SK-N-SH treated with all-trans-retinoic acid at 6 μM for 48 hours (cell line): Measurements from ENCODE around the gene FBXW12.

Experiments
- ATAC-seq: fragments of 200-7000 bp; cut with Tn5 transposase; 3 replicates; pipeline ENCODE4 v1.9.1; 2020; ENCODE audit warnings: mild to moderate bottlenecking, moderate library complexity
- ARNTL ChIP-seq: fragments of 450-650 bp; formaldehyde crosslinking; IDR thresholded peaks from 2 replicates; pipeline ENCODE4 v1.5.0; 2020; ENCODE audit warnings: low read depth, mild to moderate bottlenecking, moderate library complexity, borderline replicate concordance
- BACH2 ChIP-seq: fragments of 250-450 bp; sonication (Bioruptor Pico); IDR thresholded peaks from 2 replicates; pipeline ENCODE4 v1.9.0; 2021; ENCODE audit warnings: mild to moderate bottlenecking, borderline replicate concordance
- CREB5 ChIP-seq: fragments of 250-450 bp; sonication (Bioruptor Pico); IDR thresholded peaks from 2 replicates; pipeline ENCODE4 v1.5.1; 2020; ENCODE audit warnings: low read depth, mild to moderate bottlenecking, moderate library complexity
- CSDC2 ChIP-seq: fragments of 250-450 bp; sonication (Bioruptor Pico); IDR thresholded peaks from 2 replicates; pipeline ENCODE4 v1.5.0; 2020; ENCODE audit warnings: mild to moderate bottlenecking, moderate library complexity
- ESRRG ChIP-seq: fragments of 250-450 bp; sonication (Bioruptor Pico); IDR thresholded peaks from 2 replicates; pipeline ENCODE4 v1.6.1; 2021; ENCODE audit warnings: mild to moderate bottlenecking
- GLIS3 ChIP-seq: fragments of 250-450 bp; sonication (Bioruptor Pico); IDR thresholded peaks from 2 replicates; pipeline ENCODE4 v1.5.0; 2020; ENCODE audit warnings: mild to moderate bottlenecking, moderate library complexity
- ISL1 ChIP-seq: fragments of 250-450 bp; sonication (Bioruptor Pico); IDR thresholded peaks from 2 replicates; pipeline ENCODE4 v2.1.2; 2022; ENCODE audit warnings: mild to moderate bottlenecking, moderate library complexity
- OSR1 ChIP-seq: fragments of 250-450 bp; sonication (Bioruptor Pico); IDR thresholded peaks from 2 replicates; pipeline ENCODE4 v1.8.0; 2022; ENCODE audit warnings: moderate library complexity, mild to moderate bottlenecking, inconsistent platforms
- POU6F1 ChIP-seq: fragments of 250-450 bp; sonication (Bioruptor Pico); IDR thresholded peaks from 2 replicates; pipeline ENCODE4 v1.8.0; 2021; ENCODE audit warnings: low read depth, mild to moderate bottlenecking, moderate library complexity, borderline replicate concordance
- PPARA ChIP-seq: fragments of 250-450 bp; sonication (Bioruptor Pico); IDR thresholded peaks from 2 replicates; pipeline ENCODE4 v1.5.0; 2020; ENCODE audit warnings: mild to moderate bottlenecking, borderline replicate concordance
- RARB ChIP-seq: fragments of 250-450 bp; sonication (Bioruptor Pico); IDR thresholded peaks from 2 replicates; pipeline ENCODE4 v1.8.0; 2021; ENCODE audit warnings: mild to moderate bottlenecking, moderate library complexity
- SNAI2 ChIP-seq: fragments of 250-450 bp; sonication (Bioruptor Pico); IDR thresholded peaks from 2 replicates; pipeline ENCODE4 v1.5.0; 2020; ENCODE audit warnings: mild to moderate bottlenecking, moderate library complexity
- TCF4 ChIP-seq: fragments of 250-450 bp; sonication (Bioruptor Pico); IDR thresholded peaks from 2 replicates; pipeline ENCODE4 v1.8.0; 2021; ENCODE audit warnings: mild to moderate bottlenecking, moderate library complexity, borderline replicate concordance
- TOX ChIP-seq: fragments of 250-450 bp; sonication (Bioruptor Pico); IDR thresholded peaks from 2 replicates; pipeline ENCODE4 v1.8.0; 2021; ENCODE audit warnings: mild to moderate bottlenecking, moderate library complexity, borderline replicate concordance
- ZC3H10 ChIP-seq: fragments of 250-450 bp; sonication (Bioruptor Pico); IDR thresholded peaks from 2 replicates; pipeline ENCODE4 v1.5.1; 2021; ENCODE audit warnings: mild to moderate bottlenecking, moderate library complexity
- ZFP3 ChIP-seq: fragments of 250-450 bp; sonication (Bioruptor Pico); IDR thresholded peaks from 2 replicates; pipeline ENCODE4 v1.5.0; 2020; ENCODE audit warnings: mild to moderate bottlenecking, moderate library complexity
- ZNF70 ChIP-seq: fragments of 450-650 bp; formaldehyde crosslinking; IDR thresholded peaks from 2 replicates; pipeline ENCODE4 v1.5.0; 2020; ENCODE audit warnings: mild to moderate bottlenecking, moderate library complexity

Gene FBXW12

GRCh38 chr3:48420561-48420960 lies 48.5 kb downstream of the FBXW12 start:
- ATAC-seq = no peak

GRCh38 chr3:48422272-48422671 lies 50.3 kb downstream of the FBXW12 start:
- TF ChIP-seq TOX (no peak), OSR1 (no peak), RARB (CRISPR knock-in tag) (no peak), SNAI2 (no peak), BACH2 (CRISPR knock-in tag) (no peak), PPARA (CRISPR knock-in tag) (no peak), CREB5 (CRISPR knock-in tag) (no peak), GLIS3 (CRISPR knock-in tag) (no peak)
- no peak for ATAC-seq

More at GRCh38 chr3:48420561-48420960, 48.5 kb downstream of the FBXW12 start:
- no peak for TF ChIP-seq PPARA (CRISPR knock-in tag)
- TF ChIP-seq POU6F1 = no peak
- TF ChIP-seq TOX = no peak
- no peak for TF ChIP-seq OSR1
- TF ChIP-seq CSDC2 (CRISPR knock-in tag) = no peak
- TF ChIP-seq SNAI2 = no peak
- TF ChIP-seq BACH2 (CRISPR knock-in tag) = no peak
- TF ChIP-seq CREB5 (CRISPR knock-in tag) = no peak
- TF ChIP-seq ZC3H10 = no peak
- no peak for TF ChIP-seq RARB (CRISPR knock-in tag)

GRCh38 chr3:48422681-48423080 lies 50.7 kb downstream of the FBXW12 start:
- ATAC-seq = no peak
- TF ChIP-seq GLIS3 (CRISPR knock-in tag) (no peak), ARNTL (CRISPR knock-in tag) (no peak), CREB5 (CRISPR knock-in tag) (no peak), RARB (CRISPR knock-in tag) (no peak), TOX (no peak), ISL1 (CRISPR knock-in tag) (no peak)

GRCh38 chr3:48423241-48423882 lies 51.3 kb downstream of the FBXW12 start:
- ATAC-seq = no peak

More at GRCh38 chr3:48423241-48423882, 51.3 kb downstream of the FBXW12 start:
- TF ChIP-seq ZFP3 (CRISPR knock-in tag) = no peak
- TF ChIP-seq POU6F1 = no peak
- TF ChIP-seq SNAI2 = no peak
- no peak for TF ChIP-seq RARB (CRISPR knock-in tag)
- TF ChIP-seq ESRRG (CRISPR knock-in tag) = no peak
- TF ChIP-seq TOX = no peak
- no peak for TF ChIP-seq ZC3H10
- TF ChIP-seq BACH2 (CRISPR knock-in tag) = no peak
- TF ChIP-seq PPARA (CRISPR knock-in tag) = no peak
- TF ChIP-seq ZNF70 (CRISPR knock-in tag) = no peak
- TF ChIP-seq GLIS3 (CRISPR knock-in tag) = no peak
- no peak for TF ChIP-seq ARNTL (CRISPR knock-in tag)
- TF ChIP-seq TCF4 = no peak
- TF ChIP-seq ISL1 (CRISPR knock-in tag) = no peak
